Liver (tissue), 3 donors: Measurements from ENCODE around the gene OBP2A.

Experiments used
- GABPA ChIP-seq, 2 donors: IDR thresholded peaks in 1 of 2; conservative IDR thresholded peaks in 1 of 2; 2 replicates each; pipeline ENCODE4 v1.6.1; 2016; ENCODE audit warnings: antibody characterized with exemption in 2 of 2, mild to moderate bottlenecking in 1 of 2, moderate library complexity in 1 of 2
- HNF4A ChIP-seq, 2 donors: conservative IDR thresholded peaks; 2 replicates each; pipeline ENCODE4 v1.6.1; 2016; ENCODE audit warnings: antibody characterized with exemption in 2 of 2, mild to moderate bottlenecking in 2 of 2
- JUND ChIP-seq, 2 donors: IDR thresholded peaks; 2 replicates each; pipeline ENCODE4 v1.6.1; 2016; ENCODE audit warnings: antibody characterized with exemption in 2 of 2
- RAD21 ChIP-seq, 2 donors: IDR thresholded peaks; 2 replicates each; pipeline ENCODE4 v1.6.1; 2016; ENCODE audit warnings: antibody characterized with exemption in 2 of 2, mild to moderate bottlenecking in 2 of 2
- SP1 ChIP-seq: IDR thresholded peaks from 2 replicates; pipeline ENCODE4 v1.6.1; 2018; ENCODE audit warnings: antibody characterized with exemption, mild to moderate bottlenecking
- TAF1 ChIP-seq: conservative IDR thresholded peaks from 2 replicates; pipeline ENCODE4 v1.6.1; 2016; ENCODE audit warnings: antibody characterized with exemption, mild to moderate bottlenecking
- YY1 ChIP-seq: IDR thresholded peaks from 2 replicates; pipeline ENCODE4 v1.6.1; 2016; ENCODE audit warnings: antibody characterized with exemption, mild to moderate bottlenecking
- ZBTB33 ChIP-seq: IDR thresholded peaks from 2 replicates; pipeline ENCODE4 v1.6.1; 2016; ENCODE audit warnings: antibody characterized with exemption
- TF ChIP-seq, protein P1 (sequence below): IDR thresholded peaks from 2 replicates; pipeline ENCODE4 v1.6.1; 2016; ENCODE audit warnings: antibody characterized with exemption, mild to moderate bottlenecking
- TF ChIP-seq, protein P2 (sequence below): fragments of 150-350 bp; IDR thresholded peaks from 2 replicates; pipeline ENCODE4 v1.5.1; 2017; ENCODE audit warnings: improper control_type of control experiment, low read depth, low read length; ENCODE audit not compliant: missing input control
- TF ChIP-seq, protein P3 (sequence below): IDR thresholded peaks from 2 replicates; pipeline ENCODE4 v1.6.1; 2016; ENCODE audit warnings: antibody characterized with exemption
- donor health status: healthy.
- donor health status: healthy.

DNA sequence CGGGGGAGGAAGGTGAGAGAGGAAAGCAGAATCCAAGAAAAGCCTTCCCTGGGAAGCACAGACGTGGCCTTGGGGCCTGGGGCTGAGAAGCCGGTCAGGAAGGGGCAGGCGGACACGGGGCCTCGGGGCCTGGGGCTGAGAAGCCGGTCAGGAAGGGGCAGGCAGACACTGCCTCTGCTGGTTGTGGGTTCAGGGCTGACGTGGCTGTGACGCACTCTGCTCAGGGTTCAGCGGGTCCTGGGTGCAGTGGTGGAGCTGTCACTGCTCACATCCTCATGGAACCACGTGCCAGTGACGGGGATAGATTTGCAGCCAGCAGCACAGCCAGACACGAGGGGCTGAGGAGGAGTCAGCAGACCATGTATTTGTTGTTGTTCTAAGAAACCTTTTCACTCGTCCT, 28.4 kb downstream of the OBP2A start:
- TF ChIP-seq, protein P1, sequence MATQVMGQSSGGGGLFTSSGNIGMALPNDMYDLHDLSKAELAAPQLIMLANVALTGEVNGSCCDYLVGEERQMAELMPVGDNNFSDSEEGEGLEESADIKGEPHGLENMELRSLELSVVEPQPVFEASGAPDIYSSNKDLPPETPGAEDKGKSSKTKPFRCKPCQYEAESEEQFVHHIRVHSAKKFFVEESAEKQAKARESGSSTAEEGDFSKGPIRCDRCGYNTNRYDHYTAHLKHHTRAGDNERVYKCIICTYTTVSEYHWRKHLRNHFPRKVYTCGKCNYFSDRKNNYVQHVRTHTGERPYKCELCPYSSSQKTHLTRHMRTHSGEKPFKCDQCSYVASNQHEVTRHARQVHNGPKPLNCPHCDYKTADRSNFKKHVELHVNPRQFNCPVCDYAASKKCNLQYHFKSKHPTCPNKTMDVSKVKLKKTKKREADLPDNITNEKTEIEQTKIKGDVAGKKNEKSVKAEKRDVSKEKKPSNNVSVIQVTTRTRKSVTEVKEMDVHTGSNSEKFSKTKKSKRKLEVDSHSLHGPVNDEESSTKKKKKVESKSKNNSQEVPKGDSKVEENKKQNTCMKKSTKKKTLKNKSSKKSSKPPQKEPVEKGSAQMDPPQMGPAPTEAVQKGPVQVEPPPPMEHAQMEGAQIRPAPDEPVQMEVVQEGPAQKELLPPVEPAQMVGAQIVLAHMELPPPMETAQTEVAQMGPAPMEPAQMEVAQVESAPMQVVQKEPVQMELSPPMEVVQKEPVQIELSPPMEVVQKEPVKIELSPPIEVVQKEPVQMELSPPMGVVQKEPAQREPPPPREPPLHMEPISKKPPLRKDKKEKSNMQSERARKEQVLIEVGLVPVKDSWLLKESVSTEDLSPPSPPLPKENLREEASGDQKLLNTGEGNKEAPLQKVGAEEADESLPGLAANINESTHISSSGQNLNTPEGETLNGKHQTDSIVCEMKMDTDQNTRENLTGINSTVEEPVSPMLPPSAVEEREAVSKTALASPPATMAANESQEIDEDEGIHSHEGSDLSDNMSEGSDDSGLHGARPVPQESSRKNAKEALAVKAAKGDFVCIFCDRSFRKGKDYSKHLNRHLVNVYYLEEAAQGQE: no peak
- TF ChIP-seq, protein P2, sequence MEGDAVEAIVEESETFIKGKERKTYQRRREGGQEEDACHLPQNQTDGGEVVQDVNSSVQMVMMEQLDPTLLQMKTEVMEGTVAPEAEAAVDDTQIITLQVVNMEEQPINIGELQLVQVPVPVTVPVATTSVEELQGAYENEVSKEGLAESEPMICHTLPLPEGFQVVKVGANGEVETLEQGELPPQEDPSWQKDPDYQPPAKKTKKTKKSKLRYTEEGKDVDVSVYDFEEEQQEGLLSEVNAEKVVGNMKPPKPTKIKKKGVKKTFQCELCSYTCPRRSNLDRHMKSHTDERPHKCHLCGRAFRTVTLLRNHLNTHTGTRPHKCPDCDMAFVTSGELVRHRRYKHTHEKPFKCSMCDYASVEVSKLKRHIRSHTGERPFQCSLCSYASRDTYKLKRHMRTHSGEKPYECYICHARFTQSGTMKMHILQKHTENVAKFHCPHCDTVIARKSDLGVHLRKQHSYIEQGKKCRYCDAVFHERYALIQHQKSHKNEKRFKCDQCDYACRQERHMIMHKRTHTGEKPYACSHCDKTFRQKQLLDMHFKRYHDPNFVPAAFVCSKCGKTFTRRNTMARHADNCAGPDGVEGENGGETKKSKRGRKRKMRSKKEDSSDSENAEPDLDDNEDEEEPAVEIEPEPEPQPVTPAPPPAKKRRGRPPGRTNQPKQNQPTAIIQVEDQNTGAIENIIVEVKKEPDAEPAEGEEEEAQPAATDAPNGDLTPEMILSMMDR: no peak
- TF ChIP-seq ZBTB33 (no peak), RAD21 (IDR thresholded peaks at IDR 0.05) (no peak), JUND (IDR thresholded peaks at IDR 0.05) (no peak), SP1 (no peak), YY1 (no peak), GABPA (IDR thresholded peaks at IDR 0.05 in 1 of 2, conservative IDR thresholded peaks at IDR 0.05 in 1 of 2) (no peak), TAF1 (no peak), HNF4A (conservative IDR thresholded peaks at IDR 0.05) (no peak)
- TF ChIP-seq, protein P3, sequence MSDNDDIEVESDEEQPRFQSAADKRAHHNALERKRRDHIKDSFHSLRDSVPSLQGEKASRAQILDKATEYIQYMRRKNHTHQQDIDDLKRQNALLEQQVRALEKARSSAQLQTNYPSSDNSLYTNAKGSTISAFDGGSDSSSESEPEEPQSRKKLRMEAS: no peak
